K562 (cell line): ENCODE data around the gene BTF3L4. TPM values are rescaled to one million over a fixed set of nuclear protein-coding genes. Genes with fewer than 3 reads are reported as not detected.

Source experiments
- BHLHE40 ChIP-seq: IDR thresholded peaks from 2 replicates; pipeline ENCODE4 v1.6.1; 2011; ENCODE audit warnings: low read length, improper control_type of control experiment
- ETV5 ChIP-seq: sonication (generic); formaldehyde crosslinking; IDR thresholded peaks from 2 replicates; pipeline ENCODE4 v1.4.0; 2020; ENCODE audit warnings: low read depth, mild to moderate bottlenecking, missing genetic modification reagents
- LCOR ChIP-seq: sonication (generic); formaldehyde crosslinking; IDR thresholded peaks from 2 replicates; pipeline ENCODE4 v1.8.0; 2022; ENCODE audit warnings: mild to moderate bottlenecking, missing genetic modification reagents
- MITF ChIP-seq: IDR thresholded peaks from 2 replicates; pipeline ENCODE4 v1.6.1; 2014; ENCODE audit warnings: antibody characterized with exemption
- MTA2 ChIP-seq: fragments of 450-650 bp; IDR thresholded peaks from 2 replicates; pipeline ENCODE4 v1.6.1; 2016; ENCODE audit warnings: low read depth
- RAD21 ChIP-seq, 2 experiments: fragments of 250-450 bp in 1 of 2; fragments of 450-650 bp in 1 of 2; sonication (Bioruptor Pico) in 1 of 2; formaldehyde crosslinking in 1 of 2; IDR thresholded peaks in 1 of 2; conservative IDR thresholded peaks in 1 of 2; 2 replicates each; pipeline versions ENCODE4 v1.4.0 to v1.8.0; 2020 to 2022; ENCODE audit warnings: mild to moderate bottlenecking in 2 of 2, moderate library complexity in 1 of 2
- RCOR1 ChIP-seq, 2 experiments: IDR thresholded peaks; 2 replicates each; pipeline ENCODE4 v1.6.1; 2012; ENCODE audit warnings: low read depth in 2 of 2, low read length in 2 of 2, borderline replicate concordance in 1 of 2, improper control_type of control experiment in 1 of 2
- RREB1 ChIP-seq: fragments of 250-450 bp; sonication (Bioruptor Pico); IDR thresholded peaks from 2 replicates; pipeline ENCODE4 v1.4.0; 2020
- SIN3A ChIP-seq, 2 experiments: fragments of 150-350 bp in 1 of 2; IDR thresholded peaks; 2 replicates each; pipeline ENCODE4 v1.6.1; 2011 to 2016; ENCODE audit warnings: borderline replicate concordance in 2 of 2, low read depth in 2 of 2, low read length in 2 of 2, mild to moderate bottlenecking in 2 of 2, moderate library complexity in 2 of 2; ENCODE audit not compliant: control insufficient read depth in 1 of 2
- ZNF639 ChIP-seq, 2 experiments: fragments of 200-800 bp in 1 of 2; sonication (Bioruptor generic) in 1 of 2; sonication (generic) in 1 of 2; formaldehyde crosslinking in 1 of 2; IDR thresholded peaks in 1 of 2; conservative IDR thresholded peaks in 1 of 2; 2 replicates each; pipeline versions ENCODE4 v1.5.0 to v1.6.1; 2016 to 2020; ENCODE audit warnings: missing compliant biosample characterization in 1 of 2, missing genetic modification characterization in 1 of 2, missing genetic modification reagents in 1 of 2
- ZNF764 ChIP-seq: fragments of 250-450 bp; sonication (Bioruptor Pico); IDR thresholded peaks from 2 replicates; pipeline ENCODE4 v1.4.0; 2020; ENCODE audit warnings: low read depth, mild to moderate bottlenecking, moderate library complexity
- ZNF780A ChIP-seq: fragments of 250-450 bp; sonication (Bioruptor Pico); IDR thresholded peaks from 2 replicates; pipeline ENCODE4 v1.5.0; 2021; ENCODE audit warnings: mild to moderate bottlenecking
- polyA plus RNA-seq, 8 experiments: library from polyadenylated mRNA; depleted of rRNA in 4 of 8; stranded (reverse) in 5 of 8; unstranded in 3 of 8; fragments of >200 nt; fragmentation: Nextera tagmentation in 2 of 8; fragmentation: Illumina TruSeq in 1 of 8; extraction: Ambion mirVana in 2 of 8; extraction: Trizol in 1 of 8; gene quantifications; 2 replicates each; pipeline versions ENCODE4 v1.2.1 to v1.2.3, GENCODE V29; 2011 to 2014; ENCODE audit warnings: inconsistent platforms in 1 of 8, missing spikeins in 1 of 8
- total RNA-seq, 7 experiments: library from RNA; depleted of rRNA in 6 of 7; stranded (reverse); fragments of >200 nt in 6 of 7; fragmentation: Illumina TruSeq in 2 of 7; extraction: Trizol in 2 of 7; gene quantifications; 2 replicates each; pipeline versions ENCODE4 v1.2.1 to v1.2.3, GENCODE V29; 2011 to 2021; ENCODE audit warnings: low replicate concordance in 1 of 7
- TF ChIP-seq, protein P1 (sequence below), 2 experiments: IDR thresholded peaks; 2 replicates each; pipeline ENCODE4 v1.6.1; 2012; ENCODE audit warnings: improper control_type of control experiment in 2 of 2, low read depth in 2 of 2, low read length in 2 of 2, borderline replicate concordance in 1 of 2
- TF ChIP-seq, protein P2 (sequence below): sonication (generic); IDR thresholded peaks from 2 replicates; pipeline ENCODE4 v1.6.1; 2016

BTF3L4 gene
- total and polyA plus RNA-seq, 9 of the 15 experiments (the other 6 are each of a cell fraction or from before 2014, with no cell fraction given): 40.1 to 106 (median 88.8) TPM

DNA sequence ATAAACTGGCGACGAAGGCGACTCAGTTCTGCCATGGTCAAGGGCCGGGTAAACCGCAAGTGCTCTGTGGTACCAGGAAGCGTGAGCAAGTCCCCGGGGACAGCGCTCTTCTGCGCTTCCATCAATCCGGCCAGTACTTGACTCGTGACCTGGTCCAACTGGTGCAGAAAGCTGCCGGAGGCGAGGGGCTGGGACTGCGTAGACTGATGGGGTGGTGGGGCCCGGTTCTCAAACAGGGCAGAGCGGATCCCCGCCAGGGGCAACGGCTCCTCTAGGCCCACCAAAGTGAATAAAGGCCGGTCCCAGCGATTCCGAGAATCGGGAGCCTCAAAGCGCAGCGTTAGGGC, 23.3 kb upstream of the BTF3L4 start (continued):
- TF ChIP-seq ZNF639 (CRISPR knock-in tag; conservative IDR thresholded peaks at IDR 0.05 in 1 of 2, IDR thresholded peaks at IDR 0.05 in 1 of 2) (no peak), MITF (peak; percentile 61), MTA2 (no peak), LCOR (CRISPR knock-in tag) (0 out of 2 replicates have a peak, but pooled peaks have one; percentile 1), ETV5 (0 out of 2 replicates have a peak, but pooled peaks have one; percentile 47), RAD21 (CRISPR knock-in tag; conservative IDR thresholded peaks at IDR 0.05 in 1 of 2, IDR thresholded peaks at IDR 0.05 in 1 of 2) (no peak), RREB1 (peak; percentile 61; the same call in 1 of the 2 replicates), BHLHE40 (peak; percentile 69; the same call in 1 of the 2 replicates), SIN3A (IDR thresholded peaks at IDR 0.05; ENCODE audit: borderline replicate concordance in 2 of 2, control insufficient read depth in 1 of 2, low read depth in 2 of 2, low read length in 2 of 2) (0 out of 4 replicates have a peak, but pooled peaks of 1 of the 2 experiments have one; percentile 4), ZNF764 (CRISPR knock-in tag) (no peak), RCOR1 (IDR thresholded peaks at IDR 0.05; ENCODE audit: borderline replicate concordance in 1 of 2, low read depth in 2 of 2, low read length in 2 of 2) (0 out of 4 replicates have a peak, but pooled peaks of 1 of the 2 experiments have one; percentile 30), ZNF780A (CRISPR knock-in tag) (no peak)
- TF ChIP-seq, protein P1, sequence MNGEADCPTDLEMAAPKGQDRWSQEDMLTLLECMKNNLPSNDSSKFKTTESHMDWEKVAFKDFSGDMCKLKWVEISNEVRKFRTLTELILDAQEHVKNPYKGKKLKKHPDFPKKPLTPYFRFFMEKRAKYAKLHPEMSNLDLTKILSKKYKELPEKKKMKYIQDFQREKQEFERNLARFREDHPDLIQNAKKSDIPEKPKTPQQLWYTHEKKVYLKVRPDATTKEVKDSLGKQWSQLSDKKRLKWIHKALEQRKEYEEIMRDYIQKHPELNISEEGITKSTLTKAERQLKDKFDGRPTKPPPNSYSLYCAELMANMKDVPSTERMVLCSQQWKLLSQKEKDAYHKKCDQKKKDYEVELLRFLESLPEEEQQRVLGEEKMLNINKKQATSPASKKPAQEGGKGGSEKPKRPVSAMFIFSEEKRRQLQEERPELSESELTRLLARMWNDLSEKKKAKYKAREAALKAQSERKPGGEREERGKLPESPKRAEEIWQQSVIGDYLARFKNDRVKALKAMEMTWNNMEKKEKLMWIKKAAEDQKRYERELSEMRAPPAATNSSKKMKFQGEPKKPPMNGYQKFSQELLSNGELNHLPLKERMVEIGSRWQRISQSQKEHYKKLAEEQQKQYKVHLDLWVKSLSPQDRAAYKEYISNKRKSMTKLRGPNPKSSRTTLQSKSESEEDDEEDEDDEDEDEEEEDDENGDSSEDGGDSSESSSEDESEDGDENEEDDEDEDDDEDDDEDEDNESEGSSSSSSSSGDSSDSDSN (IDR thresholded peaks at IDR 0.05; ENCODE audit: borderline replicate concordance in 1 of 2, low read depth in 2 of 2, low read length in 2 of 2): peak in 1 of 2 experiments; percentile 52; a peak in 1 of 4 replicates
- TF ChIP-seq, protein P2, sequence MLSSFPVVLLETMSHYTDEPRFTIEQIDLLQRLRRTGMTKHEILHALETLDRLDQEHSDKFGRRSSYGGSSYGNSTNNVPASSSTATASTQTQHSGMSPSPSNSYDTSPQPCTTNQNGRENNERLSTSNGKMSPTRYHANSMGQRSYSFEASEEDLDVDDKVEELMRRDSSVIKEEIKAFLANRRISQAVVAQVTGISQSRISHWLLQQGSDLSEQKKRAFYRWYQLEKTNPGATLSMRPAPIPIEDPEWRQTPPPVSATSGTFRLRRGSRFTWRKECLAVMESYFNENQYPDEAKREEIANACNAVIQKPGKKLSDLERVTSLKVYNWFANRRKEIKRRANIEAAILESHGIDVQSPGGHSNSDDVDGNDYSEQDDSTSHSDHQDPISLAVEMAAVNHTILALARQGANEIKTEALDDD: no peak
